22Rv1 (cell line): Measurements from ENCODE around the gene SCTR.

Experiments
- ZFX ChIP-seq: fragments of 450-650 bp; IDR thresholded peaks from 2 replicates; pipeline ENCODE4 v1.6.1; 2017; ENCODE audit warnings: antibody characterized with exemption, borderline replicate concordance
- TF ChIP-seq, protein P1 (sequence below): fragments of 450-650 bp; IDR thresholded peaks from 2 replicates; pipeline ENCODE4 v1.5.1; 2017; ENCODE audit warnings: mild to moderate bottlenecking

DNA sequence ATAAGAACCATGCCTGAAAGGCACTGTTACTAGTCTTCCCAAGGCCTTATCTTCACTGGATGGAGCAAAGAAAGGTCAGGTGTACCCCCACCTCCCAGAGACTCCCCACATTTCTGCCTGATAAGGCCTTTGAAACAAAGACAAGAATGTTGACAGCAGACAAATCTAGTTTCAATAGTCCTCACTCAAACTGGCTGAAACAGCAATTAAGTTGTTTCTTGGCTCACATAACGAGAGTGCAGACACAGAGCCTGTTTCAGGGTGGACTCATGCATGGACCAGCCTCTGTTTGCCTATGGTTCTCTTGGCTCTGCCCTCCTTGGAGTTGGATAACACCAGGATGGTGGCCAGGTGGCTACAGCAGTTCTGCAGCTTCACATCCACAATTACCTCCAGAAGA, 12.4 kb upstream of the SCTR start:
- TF ChIP-seq, protein P1, sequence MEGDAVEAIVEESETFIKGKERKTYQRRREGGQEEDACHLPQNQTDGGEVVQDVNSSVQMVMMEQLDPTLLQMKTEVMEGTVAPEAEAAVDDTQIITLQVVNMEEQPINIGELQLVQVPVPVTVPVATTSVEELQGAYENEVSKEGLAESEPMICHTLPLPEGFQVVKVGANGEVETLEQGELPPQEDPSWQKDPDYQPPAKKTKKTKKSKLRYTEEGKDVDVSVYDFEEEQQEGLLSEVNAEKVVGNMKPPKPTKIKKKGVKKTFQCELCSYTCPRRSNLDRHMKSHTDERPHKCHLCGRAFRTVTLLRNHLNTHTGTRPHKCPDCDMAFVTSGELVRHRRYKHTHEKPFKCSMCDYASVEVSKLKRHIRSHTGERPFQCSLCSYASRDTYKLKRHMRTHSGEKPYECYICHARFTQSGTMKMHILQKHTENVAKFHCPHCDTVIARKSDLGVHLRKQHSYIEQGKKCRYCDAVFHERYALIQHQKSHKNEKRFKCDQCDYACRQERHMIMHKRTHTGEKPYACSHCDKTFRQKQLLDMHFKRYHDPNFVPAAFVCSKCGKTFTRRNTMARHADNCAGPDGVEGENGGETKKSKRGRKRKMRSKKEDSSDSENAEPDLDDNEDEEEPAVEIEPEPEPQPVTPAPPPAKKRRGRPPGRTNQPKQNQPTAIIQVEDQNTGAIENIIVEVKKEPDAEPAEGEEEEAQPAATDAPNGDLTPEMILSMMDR = no peak
- TF ChIP-seq ZFX = no peak
